Vagina (tissue), 2 donors: ENCODE data around the gene CHST1. TPM values are rescaled to one million over a fixed set of nuclear protein-coding genes. Genes with fewer than 3 reads are reported as not detected.

Source experiments
- DNase-seq, 2 donors: peaks; one replicate each; pipeline ENCODE4 v3.0.0-alpha.2; 2017; ENCODE audit errors: extremely low spot score in 2 of 2
- H3K27ac ChIP-seq: fragments of 200-600 bp; sonication (generic); one replicate; pipeline ENCODE4 v1.5.1; 2019
- H3K27me3 ChIP-seq: fragments of 200-600 bp; sonication (generic); one replicate; pipeline ENCODE4 v1.5.1; 2019
- H3K36me3 ChIP-seq, 2 donors: fragments of 200-600 bp; sonication (generic); one replicate each; pipeline ENCODE4 v1.5.1; 2017 to 2019
- H3K4me1 ChIP-seq: fragments of 200-600 bp; sonication (generic); one replicate; pipeline ENCODE4 v1.5.1; 2019
- H3K4me3 ChIP-seq, 2 donors: fragments of 200-600 bp; sonication (generic); 1 replicate in 1 of 2; 2 replicates in 1 of 2; pipeline ENCODE4 v1.5.1; 2016 to 2019
- H3K9me3 ChIP-seq: fragments of 200-600 bp; sonication (generic); one replicate; pipeline ENCODE4 v1.5.1; 2019
- POLR2A ChIP-seq, 2 donors: fragments of 450-650 bp; IDR thresholded peaks; one replicate each; pipeline ENCODE4 v1.6.1; 2017; ENCODE audit warnings: antibody characterized with exemption in 2 of 2, mild to moderate bottlenecking in 2 of 2, moderate library complexity in 2 of 2
- POLR2AphosphoS5 ChIP-seq, 2 donors: sonication (generic); formaldehyde crosslinking; IDR thresholded peaks; one replicate each; pipeline ENCODE4 v1.9.0; 2017; ENCODE audit warnings: antibody characterized with exemption in 2 of 2, mild to moderate bottlenecking in 2 of 2, low read depth in 1 of 2; ENCODE audit not compliant: insufficient read depth in 1 of 2
- intact Hi-C: fragments of 100-400 bp; cut with DNase I; formaldehyde crosslinking; loops from one replicate; pipeline ENCODE4 v1.15.1; 2023
- total RNA-seq: library from RNA; depleted of rRNA; stranded (reverse); fragments of >200 nt; gene quantifications from one replicate; pipeline ENCODE4 v1.2.3, GENCODE V29; 2016
- TF ChIP-seq, protein P1 (sequence below), 3 experiments: fragments of 450-650 bp in 2 of 3; fragments of 200-600 bp in 1 of 3; sonication (generic) in 1 of 3; IDR thresholded peaks; one replicate each; pipeline ENCODE4 v1.5.1; 2017 to 2019; ENCODE audit warnings: antibody characterized with exemption in 3 of 3, mild to moderate bottlenecking in 2 of 3, moderate library complexity in 2 of 3

CHST1 gene
- total RNA-seq, 1 donor from 2014 or later, result 2.0 TPM

GRCh38 chr11:45687836-45688235 lies 22.4 kb upstream of the CHST1 start:
- H3K36me3 ChIP-seq, result no peaks in the 10 kb centered on the region
- H3K4me1 ChIP-seq, result no peaks in the 10 kb centered on the region
- H3K27me3 ChIP-seq, result no peaks in the 10 kb centered on the region
- intact Hi-C loops, result no loop called here
- no peaks in the 10 kb centered on the region for H3K9me3 ChIP-seq
- no peak overlapping the region for H3K27ac ChIP-seq
- H3K4me3 ChIP-seq, result no peak overlapping the region
- TF ChIP-seq, protein P1, sequence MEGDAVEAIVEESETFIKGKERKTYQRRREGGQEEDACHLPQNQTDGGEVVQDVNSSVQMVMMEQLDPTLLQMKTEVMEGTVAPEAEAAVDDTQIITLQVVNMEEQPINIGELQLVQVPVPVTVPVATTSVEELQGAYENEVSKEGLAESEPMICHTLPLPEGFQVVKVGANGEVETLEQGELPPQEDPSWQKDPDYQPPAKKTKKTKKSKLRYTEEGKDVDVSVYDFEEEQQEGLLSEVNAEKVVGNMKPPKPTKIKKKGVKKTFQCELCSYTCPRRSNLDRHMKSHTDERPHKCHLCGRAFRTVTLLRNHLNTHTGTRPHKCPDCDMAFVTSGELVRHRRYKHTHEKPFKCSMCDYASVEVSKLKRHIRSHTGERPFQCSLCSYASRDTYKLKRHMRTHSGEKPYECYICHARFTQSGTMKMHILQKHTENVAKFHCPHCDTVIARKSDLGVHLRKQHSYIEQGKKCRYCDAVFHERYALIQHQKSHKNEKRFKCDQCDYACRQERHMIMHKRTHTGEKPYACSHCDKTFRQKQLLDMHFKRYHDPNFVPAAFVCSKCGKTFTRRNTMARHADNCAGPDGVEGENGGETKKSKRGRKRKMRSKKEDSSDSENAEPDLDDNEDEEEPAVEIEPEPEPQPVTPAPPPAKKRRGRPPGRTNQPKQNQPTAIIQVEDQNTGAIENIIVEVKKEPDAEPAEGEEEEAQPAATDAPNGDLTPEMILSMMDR (IDR thresholded peaks at IDR 0.05), result no peak
- TF ChIP-seq POLR2AphosphoS5 (IDR thresholded peaks at IDR 0.05; ENCODE audit: insufficient read depth in 1 of 2, low read depth in 1 of 2), result no peak
- TF ChIP-seq POLR2A (IDR thresholded peaks at IDR 0.05), result no peak
- no peak for DNase-seq

DNA sequence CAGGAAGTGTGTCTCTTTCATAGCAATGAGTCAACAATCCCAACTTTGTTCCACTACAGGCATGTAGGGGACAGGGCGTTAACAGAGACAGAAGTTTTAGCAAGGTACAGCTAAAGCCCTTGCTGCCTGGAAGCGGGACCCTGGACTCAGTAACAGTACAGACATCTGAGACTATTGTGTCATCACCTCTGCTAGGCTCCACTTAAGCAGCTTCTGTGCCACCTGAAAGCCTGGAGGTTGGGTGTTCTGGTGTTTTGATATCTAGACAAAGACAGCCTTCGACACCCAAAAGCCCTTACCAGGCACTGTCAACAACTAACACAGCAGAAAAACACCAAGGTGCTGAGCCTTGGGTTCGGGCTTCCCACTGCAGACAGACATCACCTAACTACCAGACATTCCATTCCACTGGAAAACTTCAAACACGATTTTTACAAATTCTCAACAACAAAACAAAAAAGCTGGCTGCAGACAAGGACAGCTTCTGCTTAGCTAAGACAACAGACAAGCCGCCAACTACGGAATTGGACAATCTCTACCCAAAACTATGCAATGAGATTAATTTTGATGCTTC lies 20.6 kb upstream of the CHST1 start:
- H3K9me3 ChIP-seq, result no peaks in the 10 kb centered on the region
- intact Hi-C loops, result no loop called here
- TF ChIP-seq POLR2A (IDR thresholded peaks at IDR 0.05), result no peak
- TF ChIP-seq POLR2AphosphoS5 (IDR thresholded peaks at IDR 0.05; ENCODE audit: insufficient read depth in 1 of 2, low read depth in 1 of 2), result no peak
- TF ChIP-seq, protein P1 (IDR thresholded peaks at IDR 0.05), result no peak
- no peaks in the 10 kb centered on the region for H3K36me3 ChIP-seq
- no peak overlapping the region for H3K4me3 ChIP-seq
- H3K4me1 ChIP-seq, result no peaks in the 10 kb centered on the region
- no peak for DNase-seq
- H3K27me3 ChIP-seq, result no peaks in the 10 kb centered on the region
- H3K27ac ChIP-seq, result no peak overlapping the region

DNA sequence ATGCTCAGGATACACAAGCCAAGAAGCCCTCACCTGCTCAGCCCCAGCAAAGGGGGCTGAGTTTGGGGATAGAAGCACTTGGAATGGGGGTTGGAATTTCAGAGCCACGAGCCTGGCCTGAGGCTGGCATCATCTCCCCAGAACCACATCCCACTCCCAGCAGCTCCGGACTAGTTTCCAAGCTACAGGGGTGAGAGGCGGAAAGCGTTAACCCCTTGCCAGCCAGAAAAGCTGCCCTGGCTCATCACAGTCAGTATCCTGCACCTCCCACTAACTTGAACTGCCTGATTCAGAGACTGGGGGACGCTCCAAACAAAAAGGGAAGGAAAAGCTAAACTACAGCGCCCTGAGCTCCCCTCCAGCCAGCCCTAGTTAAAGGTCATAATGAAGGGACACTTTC lies 19.0 kb upstream of the CHST1 start:
- H3K36me3 ChIP-seq, result no peaks in the 10 kb centered on the region
- no peaks in the 10 kb centered on the region for H3K9me3 ChIP-seq
- DNase-seq, result no peak
- intact Hi-C loops, result no loop called here
- H3K4me1 ChIP-seq, result no peaks in the 10 kb centered on the region
- H3K4me3 ChIP-seq, result no peak overlapping the region
- no peak for TF ChIP-seq POLR2A (IDR thresholded peaks at IDR 0.05)
- TF ChIP-seq POLR2AphosphoS5 (IDR thresholded peaks at IDR 0.05; ENCODE audit: insufficient read depth in 1 of 2, low read depth in 1 of 2), result no peak
- TF ChIP-seq, protein P1 (IDR thresholded peaks at IDR 0.05), result no peak
- H3K27me3 ChIP-seq, result no peaks in the 10 kb centered on the region
- H3K27ac ChIP-seq, result no peak overlapping the region

GRCh38 chr11:45683271-45684058 lies 18.0 kb upstream of the CHST1 start:
- no peaks in the 10 kb centered on the region for H3K9me3 ChIP-seq
- H3K27me3 ChIP-seq, result no peaks in the 10 kb centered on the region
- TF ChIP-seq POLR2AphosphoS5 (IDR thresholded peaks at IDR 0.05; ENCODE audit: insufficient read depth in 1 of 2, low read depth in 1 of 2) (no peak), POLR2A (IDR thresholded peaks at IDR 0.05) (no peak)
- TF ChIP-seq, protein P1 (IDR thresholded peaks at IDR 0.05), result no peak
- intact Hi-C loops, result no loop called here
- no peak overlapping the region for H3K4me3 ChIP-seq
- no peak for DNase-seq
- H3K4me1 ChIP-seq, result no peaks in the 10 kb centered on the region
- H3K36me3 ChIP-seq, result no peaks in the 10 kb centered on the region
- H3K27ac ChIP-seq, result no peak overlapping the region

- no peak overlapping the region for H3K4me3 ChIP-seq
- no peaks in the 10 kb centered on the region for H3K9me3 ChIP-seq
- H3K36me3 ChIP-seq, result no peaks in the 10 kb centered on the region
- no peak overlapping the region for H3K27ac ChIP-seq
- intact Hi-C loops, result no loop called here
- TF ChIP-seq POLR2AphosphoS5 (IDR thresholded peaks at IDR 0.05; ENCODE audit: insufficient read depth in 1 of 2, low read depth in 1 of 2) (no peak), POLR2A (IDR thresholded peaks at IDR 0.05) (no peak)
- TF ChIP-seq, protein P1 (IDR thresholded peaks at IDR 0.05), result no peak
- no peak for DNase-seq
- H3K27me3 ChIP-seq, result no peaks in the 10 kb centered on the region
- H3K4me1 ChIP-seq, result no peaks in the 10 kb centered on the region
These were observed 14.4 kb upstream of the CHST1 start for GRCh38 chr11:45679806-45680205.
